HG03575 (cell line): ENCODE results near the gene MRPS26.
"Not testable (repeated sequence)": the region's sequence is repeated elsewhere in the genome, so short reads cannot be mapped to it uniquely, and the experiment has no call there.

Experiments used
- ATAC-seq: cut with Tn5 transposase; IDR thresholded peaks from one replicate; pipeline ENCODE4 v1.9.1; 2021; ENCODE audit not compliant: unreplicated experiment, insufficient number of reproducible peaks, low FRiP score; ENCODE audit errors: extremely low read depth

The MRPS26 gene

DNA sequence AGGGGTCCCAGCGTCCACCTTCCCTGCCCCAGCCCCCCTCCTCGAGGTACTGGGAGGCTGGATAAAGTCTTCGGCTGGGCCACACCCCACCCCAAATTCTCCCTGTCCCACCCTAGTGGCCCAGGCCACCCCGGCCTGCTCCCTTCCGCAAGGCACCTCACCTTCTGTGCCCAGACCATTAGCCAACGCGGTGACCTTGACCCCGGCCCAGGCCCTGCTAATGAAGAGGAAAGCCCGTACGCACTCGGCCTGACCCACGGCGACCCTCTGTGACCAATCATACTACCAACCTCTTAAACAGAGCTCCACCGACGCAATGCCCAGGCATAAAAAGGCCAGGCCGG, 25.4 kb downstream of the MRPS26 start:
- ATAC-seq = no peak

DNA sequence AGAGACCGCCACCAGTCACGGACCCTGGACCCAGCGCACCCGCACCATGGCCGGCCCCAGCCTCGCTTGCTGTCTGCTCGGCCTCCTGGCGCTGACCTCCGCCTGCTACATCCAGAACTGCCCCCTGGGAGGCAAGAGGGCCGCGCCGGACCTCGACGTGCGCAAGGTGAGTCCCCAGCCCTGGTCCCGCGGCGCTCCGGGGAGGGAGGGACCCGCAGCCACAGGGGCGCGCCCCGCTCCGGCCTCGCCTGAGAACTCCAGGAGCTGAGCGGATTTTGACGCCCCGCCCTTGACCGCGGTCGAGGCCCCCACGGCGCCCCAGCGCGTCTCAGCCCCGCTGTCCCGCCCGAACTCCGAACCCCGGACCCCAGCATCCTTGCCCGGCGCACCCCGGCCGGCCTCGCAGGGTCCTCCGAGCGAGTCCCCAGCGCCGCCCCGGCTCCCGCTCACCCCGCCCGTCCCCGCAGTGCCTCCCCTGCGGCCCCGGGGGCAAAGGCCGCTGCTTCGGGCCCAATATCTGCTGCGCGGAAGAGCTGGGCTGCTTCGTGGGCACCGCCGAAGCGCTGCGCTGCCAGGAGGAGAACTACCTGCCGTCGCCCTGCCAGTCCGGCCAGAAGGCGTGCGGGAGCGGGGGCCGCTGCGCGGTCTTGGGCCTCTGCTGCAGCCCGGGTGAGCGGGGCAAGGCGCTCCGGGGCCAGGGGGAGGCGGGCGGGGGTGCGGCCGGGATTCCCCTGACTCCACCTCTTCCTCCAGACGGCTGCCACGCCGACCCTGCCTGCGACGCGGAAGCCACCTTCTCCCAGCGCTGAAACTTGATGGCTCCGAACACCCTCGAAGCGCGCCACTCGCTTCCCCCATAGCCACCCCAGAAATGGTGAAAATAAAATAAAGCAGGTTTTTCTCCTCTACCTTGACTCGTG, 26.0 kb downstream of the MRPS26 start, which contains the start of gene OXT:
Gene OXT (plus strand): TSS at position 11 of the 920 bp plus-strand sequence. CDS start 36 bp downstream, at position 47.
- ATAC-seq = no peak

DNA sequence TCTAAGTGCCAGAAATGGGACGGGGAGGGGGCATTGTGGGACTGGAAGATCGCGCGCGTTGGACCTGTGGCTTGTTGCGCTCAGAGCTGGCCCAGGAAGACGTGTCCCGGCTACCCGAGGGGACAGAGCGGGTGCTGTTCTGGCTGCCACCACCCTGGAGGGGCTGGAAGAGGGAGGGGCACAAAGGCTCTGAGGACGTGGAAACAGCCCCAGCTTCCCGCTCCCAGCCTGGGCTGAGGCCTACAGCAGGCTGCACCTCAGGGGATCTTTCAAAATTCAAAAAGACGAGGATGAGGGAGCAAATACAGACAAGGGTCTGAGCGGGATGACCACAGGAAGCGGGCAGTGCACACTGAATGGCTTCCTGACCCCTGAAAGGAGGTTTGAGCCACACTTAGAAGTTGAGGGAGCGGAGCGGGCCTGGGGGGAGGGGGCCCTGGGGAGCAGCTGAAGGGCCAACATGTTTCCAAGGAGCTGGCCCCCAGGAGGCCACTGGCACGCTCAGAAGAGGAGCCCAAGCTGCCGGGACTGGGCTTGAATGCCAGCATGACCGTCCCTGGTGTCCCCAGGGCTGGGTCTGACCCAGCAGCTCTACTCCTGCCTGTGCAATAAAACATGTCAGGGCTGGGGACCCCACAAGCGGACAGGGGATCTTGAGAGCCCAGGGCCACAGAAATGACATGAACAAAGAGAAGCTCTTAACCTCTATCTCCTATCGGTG, 26.8 kb downstream of the MRPS26 start:
- ATAC-seq = no peak

DNA sequence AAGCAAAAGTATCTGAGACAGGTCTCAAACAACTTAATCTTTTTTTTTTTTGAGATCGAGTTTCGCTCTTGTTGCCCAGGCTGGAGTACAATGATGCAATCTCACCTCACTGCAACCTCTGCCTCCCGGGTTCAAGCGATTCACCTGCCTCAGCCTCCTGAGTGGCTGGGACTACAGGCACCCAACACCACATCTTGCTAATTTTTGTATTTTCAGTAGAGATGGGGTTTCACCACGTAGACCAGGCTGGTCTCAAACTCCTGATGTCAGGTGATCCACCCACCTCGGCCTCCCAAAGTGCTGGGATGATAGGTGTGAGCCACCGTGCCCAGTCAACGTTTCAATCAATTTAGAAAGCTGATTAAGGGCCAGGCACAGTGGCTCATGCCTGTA, 27.4 kb downstream of the MRPS26 start:
- not testable (repeated sequence) for ATAC-seq

DNA sequence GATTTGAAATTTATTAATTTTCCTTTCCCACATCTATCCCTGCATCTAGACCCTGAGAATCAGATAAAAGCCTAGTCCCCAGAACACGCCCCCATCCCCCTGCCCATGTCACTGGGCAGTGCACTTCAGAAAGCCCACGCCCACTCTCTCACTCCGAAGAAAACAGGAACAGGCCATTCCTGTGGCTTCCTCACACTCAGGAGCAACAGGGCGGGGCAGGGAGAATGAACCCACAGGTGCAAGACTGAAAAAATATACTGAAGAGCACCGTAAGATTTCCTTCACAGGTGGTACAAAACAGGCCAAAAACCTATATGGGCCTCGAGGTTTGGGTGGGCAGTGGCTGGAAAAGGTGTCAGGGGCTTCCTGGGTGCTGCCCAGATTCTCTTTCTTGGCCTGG, 29.0 kb downstream of the MRPS26 start:
- ATAC-seq = no peak

DNA sequence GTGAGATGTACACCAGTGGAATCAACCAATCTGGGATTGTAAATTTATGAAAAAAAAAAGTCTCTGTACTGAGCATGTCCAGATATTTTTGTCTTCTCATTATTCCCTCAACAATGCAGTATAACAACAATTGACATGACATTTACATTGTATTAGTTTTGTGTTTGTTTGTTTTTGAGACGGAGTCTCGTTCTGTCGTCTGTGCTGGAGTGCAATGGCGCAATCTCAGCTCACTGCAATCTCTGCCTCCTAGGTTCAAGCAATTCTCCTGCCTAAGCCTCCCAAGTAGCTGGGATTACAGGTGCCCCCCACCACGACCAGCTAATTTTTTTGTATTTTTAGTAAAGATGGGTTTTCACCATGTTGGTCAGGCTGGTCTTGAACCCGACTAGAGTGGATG, 29.5 kb downstream of the MRPS26 start:
- not testable (repeated sequence) for ATAC-seq

DNA sequence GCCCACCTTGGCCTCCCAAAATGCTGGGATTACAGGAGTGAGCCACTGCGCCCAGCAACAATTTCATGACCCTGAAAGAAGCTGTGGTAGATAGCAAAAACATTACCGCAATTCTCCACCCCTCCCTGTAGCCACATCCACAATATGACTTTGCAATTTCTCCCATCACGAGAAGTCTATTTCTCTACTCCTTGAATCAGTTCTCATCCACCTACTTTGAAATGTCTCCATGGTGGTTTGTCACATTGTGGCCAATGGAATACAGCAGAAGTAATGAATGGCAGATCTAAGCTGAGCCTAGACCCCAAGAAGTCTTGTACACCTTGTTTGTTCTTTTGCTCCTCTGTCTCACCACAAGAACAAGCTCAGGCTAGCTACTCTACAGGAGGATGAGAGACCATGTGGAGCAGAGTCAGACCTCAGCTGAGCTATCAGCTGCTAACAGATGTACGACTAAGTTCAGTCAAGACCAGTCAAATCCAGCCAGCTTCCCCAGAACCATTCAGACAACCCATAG, 31.8 kb downstream of the MRPS26 start:
- ATAC-seq = no peak

DNA sequence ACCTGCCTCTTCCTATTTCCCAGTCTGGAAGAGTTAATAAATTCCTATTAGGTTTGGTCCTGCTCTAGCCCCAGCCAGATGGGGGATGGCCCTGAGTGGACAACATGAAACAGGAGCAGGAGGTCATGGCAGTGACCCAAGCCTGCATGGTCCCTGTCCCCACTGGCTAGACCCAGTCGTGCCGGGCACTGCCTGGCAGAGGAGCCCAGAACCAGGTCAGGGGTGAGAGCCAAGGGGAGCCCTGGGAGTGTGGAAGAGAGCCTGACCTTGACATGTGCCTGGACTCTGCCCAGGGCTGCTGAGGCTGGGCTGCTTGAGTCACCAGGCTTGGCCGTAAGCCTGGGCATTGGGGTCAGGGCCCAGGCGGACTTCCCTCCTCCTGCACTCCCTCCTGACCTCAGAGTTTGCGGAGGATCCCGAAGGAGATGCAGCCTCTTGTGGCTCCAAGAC, 35.1 kb downstream of the MRPS26 start:
- ATAC-seq = no peak

DNA sequence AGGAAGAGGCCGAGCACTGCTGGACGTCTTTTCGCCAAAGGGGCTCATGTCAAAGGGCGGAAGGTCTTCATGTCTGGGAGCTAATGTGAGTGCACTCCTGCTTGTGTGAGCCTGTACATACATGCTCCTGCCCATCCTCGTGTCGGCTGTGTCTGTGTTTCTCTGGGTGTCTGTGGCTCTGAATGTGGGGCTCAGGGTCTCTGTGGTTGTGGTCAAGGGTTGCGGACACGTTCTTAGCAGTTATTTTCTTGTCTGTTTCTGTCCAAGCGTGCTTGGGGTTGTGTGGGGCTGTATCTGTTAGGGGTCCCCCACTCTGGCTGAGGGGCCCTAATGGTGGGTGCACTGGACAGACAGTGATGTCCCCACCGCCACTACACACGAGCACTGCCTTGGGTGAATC, 35.8 kb downstream of the MRPS26 start:
- no peak for ATAC-seq

DNA sequence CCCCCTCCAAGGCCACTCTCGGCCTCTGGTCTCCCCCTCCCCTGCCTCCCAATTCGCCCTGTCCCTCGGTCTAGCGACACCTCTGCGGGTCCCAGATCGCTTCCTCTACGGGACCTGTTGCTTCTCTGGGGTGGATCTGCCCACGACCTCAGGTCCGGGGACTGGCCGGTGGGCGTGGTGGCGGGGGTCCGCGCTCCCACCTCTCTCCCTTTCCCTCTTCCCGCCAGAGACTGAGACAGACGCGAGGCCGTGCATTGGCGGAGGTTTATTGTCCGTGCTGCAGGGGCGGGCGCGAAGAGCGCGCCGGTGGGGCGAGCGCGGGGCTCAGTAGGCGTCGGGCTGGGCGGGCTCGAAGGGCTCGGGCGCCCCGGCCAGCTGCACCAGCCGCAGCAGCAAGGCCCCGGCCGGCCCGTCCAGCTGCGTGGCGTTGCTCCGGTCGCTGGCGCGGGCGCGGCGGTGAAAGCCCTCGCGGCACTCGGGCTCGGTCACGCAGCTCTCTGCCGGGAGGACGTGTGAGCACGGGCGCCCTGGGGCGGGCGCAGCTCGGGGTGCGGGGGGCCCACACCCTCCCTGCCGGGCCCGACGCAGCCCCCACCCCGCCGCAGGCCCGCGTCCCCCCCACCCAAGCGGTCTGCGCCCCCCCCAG, 36.6 kb downstream of the MRPS26 start:
- no peak for ATAC-seq

DNA sequence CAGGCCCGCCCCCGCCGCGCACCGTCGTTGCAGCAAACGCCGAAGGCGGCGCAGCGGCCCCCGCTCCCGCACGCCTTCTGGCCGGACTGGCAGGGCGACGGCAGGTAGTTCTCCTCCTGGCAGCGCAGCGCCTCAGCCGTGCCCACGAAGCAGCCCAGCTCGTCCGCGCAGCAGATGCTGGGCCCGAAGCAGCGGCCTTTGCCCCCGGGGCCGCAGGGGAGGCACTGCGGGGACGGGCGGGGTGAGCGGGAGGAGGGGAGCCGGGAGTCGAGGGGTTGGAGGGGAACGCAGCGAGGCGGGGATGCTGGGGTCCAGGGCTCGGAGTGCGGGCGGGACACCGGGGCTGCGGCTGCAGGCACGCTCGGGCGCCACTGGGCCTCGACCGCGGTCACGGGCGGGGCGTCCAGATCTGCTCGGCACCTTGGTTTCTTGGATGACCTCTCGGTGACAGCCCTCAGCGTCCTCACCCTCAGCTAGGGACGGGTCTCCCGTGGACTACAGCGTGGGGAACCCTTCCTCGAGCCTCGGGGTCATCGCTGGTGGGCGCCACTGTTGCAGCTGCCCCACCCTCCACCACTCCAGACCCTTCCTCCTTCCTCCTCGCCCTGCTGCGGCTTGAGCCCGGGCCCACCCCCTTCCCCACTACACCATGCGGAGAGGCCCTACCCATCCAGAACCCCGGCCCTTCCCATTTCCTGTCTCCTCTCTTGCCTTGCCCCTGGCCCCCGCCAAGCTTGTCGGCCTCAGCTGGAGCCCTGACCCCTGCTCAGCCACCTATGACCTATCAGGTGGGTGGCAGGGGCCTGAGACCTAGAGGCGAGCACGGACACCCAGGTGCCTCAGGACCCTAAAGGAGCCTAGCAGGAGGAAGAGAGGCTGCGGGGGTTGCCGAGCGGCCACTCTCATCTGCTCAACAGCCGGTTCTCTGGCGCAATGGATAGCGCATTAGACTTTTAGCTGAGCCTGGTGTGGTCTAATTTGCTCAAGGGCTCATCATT, 37.4 kb downstream of the MRPS26 start:
- no peak for ATAC-seq

DNA sequence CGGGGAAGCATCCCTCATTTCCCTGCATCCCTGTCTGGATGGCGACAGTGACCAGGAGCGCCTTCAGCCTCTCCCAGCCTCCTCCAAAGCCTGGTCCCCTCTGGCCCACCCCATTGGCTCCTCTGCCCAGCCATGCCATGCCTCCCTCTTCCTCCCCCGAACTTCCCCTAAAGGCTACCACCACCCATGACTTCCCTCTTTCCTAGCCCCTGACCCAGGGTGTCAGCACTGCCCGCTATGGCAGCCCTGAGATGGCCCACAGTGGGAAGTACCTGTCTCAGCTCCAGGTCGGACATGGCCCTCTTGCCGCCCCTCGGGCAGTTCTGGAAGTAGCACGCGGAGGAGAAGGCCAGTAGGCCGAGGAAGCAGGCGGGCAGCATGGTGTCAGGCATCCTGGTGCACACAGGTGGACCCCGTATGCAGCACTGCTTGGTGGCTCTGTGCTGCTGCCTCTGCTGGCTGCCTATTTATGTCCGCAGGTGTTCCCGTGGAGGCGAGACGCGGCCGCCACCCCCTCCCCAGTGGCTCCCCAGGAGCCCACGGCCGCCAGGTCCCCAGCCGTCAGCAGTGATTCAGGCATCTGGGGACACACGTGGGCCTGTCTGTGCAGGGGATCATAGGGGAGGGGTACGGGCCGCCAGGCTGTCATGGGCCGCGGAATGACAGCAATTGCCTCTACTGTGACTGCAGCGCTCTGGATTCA, 38.6 kb downstream of the MRPS26 start, which contains the start of gene AVP:
Gene AVP (minus strand): TSS at position 442 of the 703 bp plus-strand sequence. CDS start 50 bp downstream, at position 392.
- no peak for ATAC-seq

DNA sequence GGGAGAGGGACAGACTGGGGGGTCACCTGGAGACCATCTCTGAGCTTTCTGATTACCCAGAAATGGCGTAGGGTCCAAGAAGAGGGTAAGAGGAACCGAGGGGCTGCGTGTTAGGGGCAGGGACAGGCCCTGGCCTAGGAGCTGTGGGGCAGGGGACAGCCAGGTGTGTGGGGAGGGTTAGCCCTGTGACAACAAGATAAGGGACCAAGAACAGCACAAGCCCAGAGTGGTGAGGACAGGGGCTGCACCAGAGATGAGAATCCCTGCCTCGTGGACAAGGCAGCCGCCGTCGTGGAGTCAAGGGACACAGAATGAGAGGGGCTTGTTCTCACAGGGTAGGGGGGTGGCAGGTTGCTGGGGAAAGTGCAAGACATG, 39.1 kb downstream of the MRPS26 start:
- no peak for ATAC-seq

DNA sequence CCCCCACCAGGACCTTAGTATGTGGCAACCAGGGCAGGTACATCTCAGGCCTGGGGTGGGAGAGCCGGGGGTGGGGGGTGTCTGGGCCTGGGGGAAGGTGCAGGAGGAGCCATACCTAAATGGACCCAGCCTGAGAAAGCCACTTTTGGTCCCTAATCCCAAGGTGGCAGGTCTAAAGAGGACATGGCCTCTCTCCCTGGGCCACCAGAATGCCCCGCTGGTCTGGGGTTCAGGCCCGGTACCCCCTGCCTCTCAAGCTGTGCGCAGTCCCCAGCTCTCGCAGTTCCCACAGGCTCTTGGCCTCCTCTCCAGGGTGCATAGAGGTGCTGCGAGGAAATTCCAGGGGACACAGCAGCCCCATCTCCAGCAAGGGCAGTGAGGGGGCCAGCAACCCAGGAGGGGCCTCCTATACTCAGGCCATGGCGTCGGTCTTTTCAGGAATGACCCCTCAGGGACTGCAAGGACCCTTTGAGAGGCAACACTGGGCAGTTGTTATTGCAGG, 39.8 kb downstream of the MRPS26 start:
- no peak for ATAC-seq

DNA sequence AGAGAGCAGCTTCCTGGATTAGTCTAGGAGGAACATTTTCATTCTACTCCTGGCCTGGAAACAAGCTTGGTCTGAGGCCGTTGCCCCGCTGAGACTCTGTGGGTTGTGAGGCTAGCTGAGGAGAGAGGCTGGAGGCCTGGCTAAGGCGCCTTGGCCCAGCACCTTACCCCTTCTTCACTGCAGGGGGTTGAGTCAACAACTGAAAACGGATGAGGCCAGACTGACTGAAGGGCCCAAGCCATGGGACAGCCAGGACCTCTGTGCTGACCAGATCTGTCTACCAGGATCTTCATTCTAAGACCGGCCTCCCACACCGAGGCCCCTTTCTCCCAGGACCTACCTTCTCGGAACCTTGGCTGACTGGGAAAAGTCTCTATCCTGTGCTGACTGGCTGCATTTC, 42.2 kb downstream of the MRPS26 start:
- ATAC-seq = no peak

DNA sequence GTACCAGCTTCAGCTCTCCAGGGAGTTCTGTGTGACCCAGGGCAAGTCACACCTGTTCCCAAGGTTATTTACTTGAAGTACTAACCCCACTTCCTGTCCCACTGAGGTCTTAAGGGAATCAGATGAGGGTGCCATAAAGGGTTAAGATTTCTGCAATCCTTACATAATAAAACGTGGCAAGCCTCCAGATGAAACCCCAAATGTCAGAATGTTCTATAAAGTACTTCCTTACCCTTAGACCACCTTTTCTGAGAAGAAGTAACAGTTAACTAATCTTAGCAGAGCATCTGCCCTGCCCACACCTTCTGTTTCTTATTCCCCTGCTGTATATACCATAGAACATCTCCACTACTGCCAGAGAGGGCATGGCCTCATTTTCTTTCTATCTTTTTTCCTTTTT, 44.7 kb downstream of the MRPS26 start:
- ATAC-seq = no peak

DNA sequence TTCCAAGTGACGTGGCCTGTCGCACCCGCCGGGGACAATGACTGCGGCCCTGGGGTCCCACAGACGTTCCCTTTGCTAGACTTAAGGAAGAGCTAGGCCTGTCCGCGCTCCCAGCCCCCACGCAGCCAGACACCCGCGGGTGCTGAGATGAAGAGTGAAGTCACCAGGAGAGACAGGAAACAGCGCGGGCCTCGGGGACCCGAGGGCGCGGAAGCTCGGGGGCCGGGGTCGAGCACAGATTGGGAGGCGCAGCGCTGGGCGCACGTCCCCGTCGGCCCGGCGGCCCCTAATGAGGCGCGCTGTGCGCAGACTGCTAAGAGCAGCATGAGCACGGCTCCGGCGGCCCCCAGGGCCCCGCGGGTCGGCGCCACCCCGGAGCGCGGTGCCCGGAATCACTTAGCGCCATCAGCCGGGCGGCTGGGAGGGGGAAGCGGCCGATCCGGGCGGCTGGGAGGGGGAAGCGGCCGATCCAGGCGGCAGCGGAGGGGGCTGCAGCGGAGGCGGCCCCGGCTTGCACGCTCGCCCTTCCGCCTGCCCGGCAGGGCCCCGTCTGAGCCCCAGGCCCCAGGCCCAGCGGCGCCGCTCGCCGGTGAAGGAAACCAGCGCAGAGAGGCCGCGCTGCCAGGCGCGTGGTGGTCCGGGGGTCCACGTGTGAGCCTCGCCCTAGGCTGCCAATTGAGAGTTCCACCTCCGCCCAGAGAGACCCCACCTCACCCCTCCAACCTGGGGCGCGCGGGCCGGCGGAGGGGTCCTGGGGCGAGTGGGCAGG, 46.9 kb downstream of the MRPS26 start:
- ATAC-seq = no peak
